ENCODE data around the gene PRKCB.

Gene PRKCB

DNA sequence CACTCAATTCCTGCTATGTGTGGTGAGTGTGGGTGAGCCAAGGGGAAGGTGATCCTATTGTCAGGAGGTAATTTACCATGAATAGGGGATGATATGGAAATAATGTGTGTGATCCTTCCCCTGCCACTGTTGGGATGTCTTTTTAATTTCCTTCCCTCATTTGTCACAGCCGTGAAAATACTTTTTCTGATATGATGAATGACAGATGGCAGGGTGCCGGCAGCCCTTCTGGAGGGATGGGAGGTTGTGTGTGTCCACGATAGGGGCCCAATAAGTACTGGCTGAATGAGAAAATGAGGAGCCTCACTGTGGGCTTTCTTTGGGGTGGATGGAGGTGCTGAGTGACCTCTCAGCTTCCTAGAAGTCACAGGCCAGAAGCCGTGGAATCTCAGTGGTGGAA, 109.5 kb downstream of the PRKCB start:
- no peak for DNase-seq

DNA sequence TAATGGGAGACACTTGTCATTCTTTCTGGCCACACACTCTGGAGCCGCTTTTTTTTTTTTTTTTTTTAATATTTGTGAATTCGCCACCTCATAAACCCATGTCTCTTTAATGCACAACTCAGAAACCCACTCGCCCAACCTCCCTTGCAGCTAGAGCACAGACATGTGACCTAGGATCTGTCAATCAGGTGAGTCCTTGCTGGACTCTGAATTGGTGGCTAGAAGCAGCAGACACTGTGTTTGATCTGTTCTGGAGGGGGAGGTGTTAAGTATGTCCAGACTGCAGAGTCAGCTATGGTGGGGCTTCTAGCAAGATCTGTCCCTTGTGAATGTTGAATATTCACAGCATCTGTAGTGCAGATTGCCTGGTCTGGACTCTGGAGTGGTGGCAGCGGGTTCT, 112.1 kb downstream of the PRKCB start:
- DNase-seq: no peak

DNA sequence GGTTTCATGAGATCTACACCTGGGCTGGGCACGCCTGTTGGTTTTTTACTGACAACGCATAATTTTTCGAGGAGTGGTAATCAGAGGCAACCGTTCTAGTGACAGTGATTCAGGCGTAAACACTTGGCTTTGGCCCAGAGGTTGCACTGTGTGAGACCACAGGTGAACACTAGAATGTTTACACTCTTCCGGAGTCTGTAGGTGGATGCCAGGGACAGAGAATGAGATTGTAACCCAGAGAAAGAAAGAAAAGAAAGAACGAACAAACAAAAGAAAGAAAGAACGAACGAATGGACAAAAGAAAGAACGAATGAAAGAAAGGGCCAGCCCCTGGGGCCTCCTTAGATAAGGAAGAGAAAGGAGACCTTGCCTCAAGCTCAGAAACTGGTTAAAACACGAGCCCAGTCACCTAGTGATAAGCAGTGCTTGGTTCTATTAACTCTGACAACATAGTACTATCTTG, 113.2 kb downstream of the PRKCB start:
- DNase-seq: no peak

DNA sequence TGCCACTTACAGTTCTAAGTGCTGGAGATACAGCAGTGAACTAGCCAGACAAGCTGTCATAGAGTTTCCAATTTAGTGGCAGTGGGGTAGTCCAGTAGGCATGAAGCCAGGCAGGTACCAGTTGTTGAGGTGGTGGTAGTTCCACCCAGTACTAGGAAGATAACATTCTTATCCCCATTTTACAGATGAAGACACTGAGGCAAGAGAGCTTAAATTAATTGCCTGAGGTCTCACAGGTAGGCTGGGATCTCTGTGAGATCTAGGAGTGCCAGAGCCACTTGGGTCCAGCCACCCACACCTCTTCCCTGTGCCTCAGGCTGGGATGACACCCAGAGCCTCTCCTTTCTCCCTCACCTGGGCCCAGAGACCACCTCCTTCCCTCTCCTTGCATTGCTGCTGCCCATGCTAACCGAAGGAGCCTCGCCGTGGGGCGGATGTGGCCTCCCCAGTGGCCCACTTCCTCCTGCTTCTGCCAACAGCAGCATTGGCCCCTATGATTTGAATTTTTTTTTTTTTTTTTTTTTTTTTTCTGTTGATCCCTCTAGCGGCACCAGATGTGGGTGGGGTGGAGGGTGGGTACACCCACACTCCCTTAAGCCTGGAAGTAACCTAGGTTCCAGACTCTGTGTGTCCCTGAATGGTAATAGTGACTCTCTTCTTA, 114.0 kb downstream of the PRKCB start:
- DNase-seq: no peak

DNA sequence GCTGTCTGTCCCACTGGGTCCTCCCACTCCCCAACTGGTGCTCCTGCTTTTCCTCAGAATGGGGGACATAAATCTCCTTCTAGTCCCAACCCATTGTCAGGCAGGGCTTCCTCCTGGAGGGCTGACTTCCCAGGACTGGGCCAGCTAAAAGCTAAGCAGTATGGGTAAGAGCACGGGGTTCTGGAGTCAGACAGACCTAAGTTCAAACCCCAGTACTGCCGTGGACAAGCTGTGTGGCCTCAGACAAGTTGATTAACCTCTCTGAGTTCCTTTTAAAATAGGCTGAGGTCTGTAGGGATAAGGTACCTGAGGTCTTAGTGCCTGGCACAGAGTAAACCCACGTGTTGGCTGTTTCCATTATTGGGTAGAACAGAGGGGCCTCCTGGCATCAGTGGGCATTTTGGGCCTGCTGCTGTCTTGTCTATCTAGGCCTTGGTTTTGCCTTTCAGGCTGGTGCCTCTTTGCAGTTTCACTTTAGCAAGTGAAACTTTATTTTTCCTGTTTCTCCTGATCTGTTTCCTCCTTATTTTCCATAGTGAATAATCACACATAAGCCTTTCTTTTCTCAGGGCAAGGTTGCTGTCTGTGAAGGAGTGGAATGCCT, 114.6 kb downstream of the PRKCB start:
- no peak for DNase-seq

DNA sequence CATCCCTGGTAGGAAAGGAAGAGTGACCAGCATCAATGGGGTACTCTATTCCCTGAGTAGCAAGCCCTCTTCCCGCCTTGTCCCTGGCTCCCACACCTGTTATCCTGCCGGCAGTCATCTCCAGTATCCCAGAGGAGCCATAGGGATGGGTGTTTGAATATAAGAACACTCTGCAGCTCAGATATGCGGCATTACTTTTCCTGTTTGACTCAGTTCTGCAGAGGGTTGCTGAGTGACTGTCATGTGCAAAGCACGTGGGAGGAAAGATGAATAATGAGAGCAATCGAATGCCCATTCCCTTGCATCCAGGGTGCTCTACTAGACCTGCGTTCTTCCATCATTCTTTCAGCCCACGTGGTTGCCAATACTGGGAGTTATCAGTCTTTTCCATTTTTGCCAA, 115.1 kb downstream of the PRKCB start:
- DNase-seq: no peak

DNA sequence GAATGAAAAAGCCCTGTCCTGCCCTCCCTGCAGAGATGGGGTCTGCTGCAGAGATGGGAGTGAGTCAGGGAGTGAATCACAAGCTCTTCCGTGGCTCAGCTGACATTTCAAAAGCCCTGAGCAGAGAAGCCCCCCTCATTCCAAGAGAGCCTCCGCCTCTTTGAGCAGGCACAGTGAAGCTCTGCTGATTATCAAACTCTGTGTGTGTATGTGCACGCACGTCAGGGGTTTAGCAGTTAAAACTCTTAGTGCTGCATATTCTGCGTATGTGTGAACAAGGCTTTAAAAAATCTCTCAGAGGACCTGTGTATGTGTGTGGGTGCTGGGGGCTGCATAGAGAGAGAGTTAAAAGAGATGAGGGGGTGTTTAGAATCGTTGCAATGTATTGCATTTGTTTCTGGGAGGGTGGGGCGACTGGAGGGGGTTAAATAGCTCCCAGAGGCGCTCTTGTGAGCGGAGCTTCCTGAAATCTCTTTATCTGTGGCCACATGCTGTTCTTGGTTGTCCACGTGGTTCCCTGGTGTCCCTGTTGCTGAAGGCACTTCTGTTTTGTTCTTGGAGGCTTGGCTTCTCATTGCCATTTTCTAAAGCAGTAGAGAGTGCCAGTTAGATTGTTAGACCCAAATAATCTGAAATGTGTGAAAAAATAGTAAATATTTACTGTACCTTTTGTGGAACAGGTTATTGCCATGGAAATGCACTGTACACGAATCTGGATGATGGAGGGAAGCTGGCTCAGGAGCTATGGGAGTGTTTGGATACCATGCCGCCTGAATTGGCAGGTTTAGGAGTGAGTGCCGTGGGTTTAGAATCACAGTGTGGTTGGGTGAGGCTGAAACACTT, 116.6 kb downstream of the PRKCB start:
- DNase-seq: no peak

DNA sequence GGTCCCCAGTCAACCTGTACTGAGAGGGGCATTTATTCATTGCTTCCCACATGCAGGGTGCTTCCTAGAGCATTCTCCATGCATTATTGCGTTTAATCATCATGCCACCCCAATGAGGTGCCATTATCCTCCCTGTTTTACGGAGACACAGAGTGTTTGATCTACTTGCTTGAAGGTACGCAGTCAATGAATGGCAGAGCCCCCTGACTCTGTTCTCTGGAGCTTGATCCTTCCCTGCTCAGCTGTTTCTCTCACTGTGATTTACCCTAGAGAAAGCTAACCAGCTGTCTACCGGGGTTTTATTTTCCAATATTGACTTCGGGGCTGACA, 117.2 kb downstream of the PRKCB start:
- DNase-seq: no peak

DNA sequence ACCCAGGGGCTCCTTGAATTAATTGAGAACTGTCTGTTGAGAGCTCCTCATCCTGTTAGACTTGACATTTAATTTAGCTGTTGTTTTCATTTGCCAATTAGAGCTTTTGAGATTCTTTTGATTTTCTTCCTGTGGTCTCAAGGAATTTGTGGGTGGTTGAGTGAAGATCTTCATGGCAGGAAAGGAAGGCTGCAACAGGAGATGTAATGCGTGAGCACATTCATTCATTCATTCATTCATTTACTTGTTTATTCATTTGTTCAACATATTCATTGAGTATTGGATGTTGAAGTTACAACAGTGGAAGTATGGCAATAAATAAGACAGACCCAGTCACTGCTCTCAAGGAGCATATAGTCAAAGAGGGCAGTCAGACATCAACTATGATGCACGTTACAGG, 117.7 kb downstream of the PRKCB start:
- no peak for DNase-seq

DNA sequence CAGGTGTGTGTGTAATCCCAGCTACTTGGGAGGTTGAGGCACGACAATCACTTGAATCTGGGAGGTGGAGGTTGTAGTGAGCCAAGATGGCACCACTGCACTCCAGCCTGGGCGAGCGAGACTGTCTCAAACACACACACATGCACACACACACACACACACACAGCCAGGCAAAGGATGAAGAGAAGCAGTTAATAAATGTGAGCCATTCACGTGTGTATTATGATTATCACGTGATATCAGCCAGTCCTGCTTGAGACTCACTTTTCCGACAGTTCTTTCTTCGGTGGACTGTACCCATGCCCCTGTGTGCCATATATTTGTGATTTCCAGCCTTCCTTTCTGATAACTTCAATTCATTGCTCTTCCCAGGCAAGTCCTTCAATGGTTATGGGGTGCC, 119.3 kb downstream of the PRKCB start:
- no peak for DNase-seq

DNA sequence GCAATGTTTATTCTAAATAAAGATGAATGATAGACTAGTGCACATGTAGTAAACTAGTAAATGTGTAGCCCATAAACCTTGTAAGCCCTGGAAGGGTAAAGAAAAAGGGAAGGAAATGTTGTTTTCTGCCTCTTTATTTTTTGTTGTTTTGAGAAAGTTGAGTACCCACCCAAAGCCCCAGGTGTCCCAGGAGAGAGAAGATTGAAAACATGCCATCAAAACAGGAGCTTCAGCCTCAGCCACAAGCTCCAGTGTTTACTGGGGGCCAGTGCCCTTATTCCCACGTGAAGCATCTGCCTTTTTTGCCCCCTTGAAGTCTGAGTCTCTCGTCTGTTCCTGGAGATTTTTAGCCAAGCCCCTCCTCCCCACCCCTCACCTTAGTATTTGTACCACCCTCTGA, 121.5 kb downstream of the PRKCB start:
- no peak for DNase-seq

DNA sequence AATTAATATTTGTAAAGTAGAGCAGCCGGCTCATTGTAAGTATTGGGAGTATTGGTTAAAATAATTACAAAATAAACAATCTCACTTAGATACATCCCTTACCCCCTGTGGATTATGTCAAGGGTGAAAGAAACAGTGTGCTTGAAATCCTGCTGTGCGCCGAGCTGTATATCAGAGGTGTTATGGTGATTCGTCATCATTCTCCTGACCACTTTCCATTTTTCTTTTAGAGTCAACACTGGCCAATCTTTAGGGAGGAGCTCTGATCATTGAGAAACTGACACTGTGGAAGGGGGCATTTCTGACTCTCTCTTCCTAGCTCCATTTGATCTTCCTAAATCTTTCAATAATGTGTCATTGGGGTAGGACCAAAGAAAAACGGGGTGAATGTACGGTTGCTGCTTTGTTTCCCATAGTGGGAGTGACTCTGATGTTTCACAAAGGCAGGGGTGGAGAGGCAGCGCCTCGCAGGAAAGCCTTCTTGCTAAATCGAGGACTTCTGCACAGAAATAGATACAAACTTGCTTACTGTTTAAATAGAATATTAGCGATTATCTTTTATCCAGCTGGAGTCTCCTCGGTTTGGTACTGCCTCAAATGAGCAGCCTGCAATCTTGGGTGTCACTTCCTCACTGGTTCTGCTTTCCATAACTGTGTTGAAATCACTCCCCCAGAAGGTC, 123.4 kb downstream of the PRKCB start:
- DNase-seq: no peak

DNA sequence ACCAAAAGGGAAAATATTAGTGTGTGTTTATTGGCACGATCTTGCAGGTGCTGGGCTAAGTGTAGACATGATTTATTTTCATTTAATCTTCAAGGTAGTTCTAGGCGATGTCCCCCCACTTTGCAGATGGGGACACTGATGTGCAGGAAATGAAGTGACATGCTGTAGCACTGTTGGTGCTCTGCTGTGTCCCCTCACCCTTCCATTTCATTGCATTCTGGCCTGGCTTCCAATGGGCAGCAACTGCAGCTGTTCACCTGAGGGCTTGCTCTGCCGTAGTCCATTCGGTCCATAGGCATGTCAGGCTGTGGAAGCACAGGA, 123.9 kb downstream of the PRKCB start:
- DNase-seq: no peak

DNA sequence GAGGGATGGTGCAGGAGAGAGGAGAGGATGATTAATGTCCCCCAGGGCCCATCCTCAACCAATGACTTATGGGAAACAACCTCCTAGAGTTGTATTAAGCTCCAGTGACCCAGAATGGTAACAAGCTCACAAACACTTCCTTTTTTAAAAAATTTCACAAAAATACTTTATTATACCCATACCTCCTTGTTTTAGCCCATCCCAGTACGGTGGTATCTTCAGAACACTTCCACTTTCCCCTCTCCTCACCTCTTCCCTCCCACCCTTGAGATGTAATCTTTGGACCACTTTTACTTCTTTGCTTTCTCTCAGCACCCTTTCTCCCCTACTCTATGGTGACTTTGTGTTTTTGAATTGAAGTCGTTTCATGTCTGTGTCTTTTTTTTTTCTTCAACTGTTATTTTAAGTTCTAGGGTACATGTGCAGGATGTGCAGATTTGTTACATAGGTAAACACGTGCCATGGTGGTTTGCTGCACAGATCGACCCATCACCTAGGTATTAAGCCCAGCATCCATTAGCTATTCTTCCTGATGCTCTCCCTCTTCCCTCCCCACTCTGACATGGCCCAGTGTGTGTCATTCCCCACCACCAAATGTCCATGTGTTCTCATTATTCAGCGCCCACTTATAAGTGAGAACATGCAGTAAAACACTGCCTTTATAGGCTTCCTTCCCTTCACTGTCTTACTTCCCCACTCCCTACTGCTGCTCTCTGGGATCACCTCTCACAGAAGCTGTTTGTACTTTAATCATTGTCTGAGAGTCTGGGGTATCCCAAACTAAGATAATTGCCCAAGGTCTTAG, 124.5 kb downstream of the PRKCB start:
- DNase-seq: no peak

DNA sequence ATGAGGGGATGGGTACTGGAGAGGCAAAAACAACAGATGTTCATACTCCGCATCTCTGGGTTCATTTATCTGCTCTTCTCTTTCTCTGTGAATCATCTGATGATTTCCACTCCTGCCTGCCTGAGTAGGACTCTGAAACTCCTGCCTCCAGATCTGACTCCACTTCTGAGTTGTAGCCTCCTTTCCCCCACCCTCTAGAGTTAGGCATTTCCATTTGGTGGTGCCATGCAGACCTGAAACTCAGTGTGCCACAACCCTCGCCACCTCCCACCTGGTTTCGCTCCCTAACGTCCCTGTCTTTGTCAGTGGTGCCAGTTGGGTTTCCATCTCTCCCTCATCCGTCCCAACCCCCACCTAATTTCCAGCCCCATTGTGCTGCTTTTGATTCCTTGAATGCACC, 126.2 kb downstream of the PRKCB start:
- DNase-seq: no peak

DNA sequence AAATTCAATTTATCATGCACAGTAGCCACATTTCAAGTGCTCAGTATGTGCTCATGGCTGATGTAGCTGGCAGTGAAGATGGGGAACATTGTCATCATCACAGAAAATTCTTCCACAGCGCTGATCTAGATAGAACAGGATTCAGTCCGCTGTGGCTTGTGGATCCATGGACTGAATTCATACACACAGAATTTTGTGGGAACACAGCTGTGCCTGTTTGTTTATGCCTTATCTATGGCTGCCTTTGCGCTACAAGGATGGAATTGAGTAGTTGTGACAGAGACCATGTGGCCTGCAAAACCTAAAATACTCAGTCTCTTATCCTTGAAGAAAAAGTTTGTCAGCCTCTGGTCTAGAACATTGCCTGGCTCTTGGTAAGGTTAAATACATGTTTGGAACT, 128.4 kb downstream of the PRKCB start:
- DNase-seq: no peak

DNA sequence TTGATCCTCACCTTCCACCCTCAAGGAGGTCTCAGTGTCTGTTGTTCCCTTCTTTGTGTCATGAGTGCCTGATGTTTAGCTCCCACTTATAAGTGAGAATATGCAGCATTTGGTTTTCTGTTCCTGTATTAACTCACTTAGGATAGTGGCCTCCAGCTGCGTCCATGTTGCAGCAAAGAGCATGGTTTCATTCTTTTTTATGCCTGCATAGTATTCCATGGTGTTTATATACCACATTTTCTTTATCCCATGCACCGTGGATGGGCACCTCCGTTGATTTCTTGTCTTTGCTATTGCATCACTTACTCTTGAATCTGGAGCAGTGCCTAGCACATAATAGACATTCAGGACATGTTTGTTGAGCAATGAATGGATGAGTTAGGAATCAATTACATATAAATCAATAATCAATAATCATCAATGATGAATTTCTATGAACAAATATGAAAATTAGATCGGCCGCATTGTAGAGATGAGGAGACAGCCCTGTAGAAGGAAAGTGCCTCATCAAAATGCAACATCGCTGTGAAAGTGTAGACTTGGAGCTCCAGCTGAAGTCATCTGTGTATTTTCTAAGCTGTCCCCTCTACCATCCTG, 129.5 kb downstream of the PRKCB start:
- no peak for DNase-seq

DNA sequence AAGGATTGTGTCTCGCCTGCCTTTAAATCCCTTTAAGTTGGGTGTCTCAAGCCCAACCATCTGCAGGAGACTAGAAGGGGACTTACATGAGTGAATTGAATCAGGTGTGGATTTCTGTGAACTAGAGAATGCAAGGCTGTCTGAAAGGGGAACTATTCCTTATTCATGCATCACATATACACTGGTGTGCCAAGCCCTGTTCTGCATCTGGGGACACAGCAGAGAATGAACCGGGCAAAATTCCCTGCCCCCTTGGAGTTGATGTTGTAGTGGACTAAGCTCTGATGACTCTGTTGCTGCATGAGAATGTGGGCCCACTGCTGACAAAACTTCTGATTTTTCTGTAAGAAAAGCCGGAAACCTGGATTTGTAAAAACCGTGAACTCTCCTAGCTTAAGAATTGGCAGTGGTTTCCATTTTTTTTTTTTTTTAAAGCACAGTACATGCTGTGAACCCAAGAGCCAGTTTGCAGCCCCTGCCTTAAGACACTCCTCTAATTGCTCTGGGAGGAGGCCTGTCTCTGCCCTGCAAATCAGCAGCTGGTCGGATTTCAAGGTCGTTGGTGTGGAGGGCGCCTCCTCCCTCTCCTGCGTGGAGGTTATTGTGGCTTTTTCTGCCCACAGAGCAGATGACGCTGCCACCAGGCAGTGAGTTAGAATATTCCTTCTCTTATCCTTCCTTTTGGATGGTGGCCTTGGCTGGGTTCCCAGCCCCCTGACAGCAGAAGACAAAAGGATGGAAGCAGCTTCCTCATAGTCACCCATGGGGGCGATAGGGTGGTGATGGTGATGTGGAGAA, 131.0 kb downstream of the PRKCB start:
- no peak for DNase-seq

DNA sequence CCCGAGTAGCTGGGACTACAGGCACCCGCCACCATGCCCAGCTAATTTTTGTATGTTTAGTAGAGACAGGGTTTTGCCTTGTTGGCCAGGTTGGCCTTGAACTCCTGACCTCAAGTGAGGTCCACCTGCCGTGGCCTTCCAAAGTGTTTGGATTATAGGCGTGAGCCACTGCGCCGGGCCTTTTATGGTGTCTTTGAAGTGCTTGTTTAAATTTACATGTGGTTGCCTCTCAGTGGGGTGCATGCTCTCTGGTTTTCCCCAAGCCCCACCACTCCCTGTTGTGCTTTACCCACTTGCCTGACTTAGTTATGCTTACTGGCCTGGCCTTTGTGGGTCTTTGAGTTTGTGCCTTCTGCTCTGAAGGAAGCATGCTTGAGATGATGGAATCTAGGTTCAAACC, 132.0 kb downstream of the PRKCB start:
- DNase-seq: no peak

DNA sequence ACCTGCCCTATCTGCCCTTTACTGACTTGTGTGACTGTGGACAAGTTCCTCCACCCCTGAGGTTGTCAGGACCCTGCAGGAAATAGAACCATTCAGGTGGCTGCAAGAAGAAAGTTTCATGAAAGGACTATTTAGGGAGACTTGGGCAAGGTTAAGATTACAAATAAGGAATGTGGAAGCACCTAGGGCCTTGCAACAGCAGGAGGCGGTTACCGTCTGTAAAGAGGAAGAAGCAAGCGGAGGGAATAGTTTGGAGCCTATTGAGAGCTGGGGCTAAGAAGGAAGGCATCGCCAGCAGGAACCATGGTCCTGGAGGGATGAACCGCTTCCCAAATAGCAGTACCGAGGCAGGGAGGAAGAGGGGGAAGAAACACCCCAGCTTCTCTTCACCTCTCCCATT, 132.4 kb downstream of the PRKCB start:
- no peak for DNase-seq

DNA sequence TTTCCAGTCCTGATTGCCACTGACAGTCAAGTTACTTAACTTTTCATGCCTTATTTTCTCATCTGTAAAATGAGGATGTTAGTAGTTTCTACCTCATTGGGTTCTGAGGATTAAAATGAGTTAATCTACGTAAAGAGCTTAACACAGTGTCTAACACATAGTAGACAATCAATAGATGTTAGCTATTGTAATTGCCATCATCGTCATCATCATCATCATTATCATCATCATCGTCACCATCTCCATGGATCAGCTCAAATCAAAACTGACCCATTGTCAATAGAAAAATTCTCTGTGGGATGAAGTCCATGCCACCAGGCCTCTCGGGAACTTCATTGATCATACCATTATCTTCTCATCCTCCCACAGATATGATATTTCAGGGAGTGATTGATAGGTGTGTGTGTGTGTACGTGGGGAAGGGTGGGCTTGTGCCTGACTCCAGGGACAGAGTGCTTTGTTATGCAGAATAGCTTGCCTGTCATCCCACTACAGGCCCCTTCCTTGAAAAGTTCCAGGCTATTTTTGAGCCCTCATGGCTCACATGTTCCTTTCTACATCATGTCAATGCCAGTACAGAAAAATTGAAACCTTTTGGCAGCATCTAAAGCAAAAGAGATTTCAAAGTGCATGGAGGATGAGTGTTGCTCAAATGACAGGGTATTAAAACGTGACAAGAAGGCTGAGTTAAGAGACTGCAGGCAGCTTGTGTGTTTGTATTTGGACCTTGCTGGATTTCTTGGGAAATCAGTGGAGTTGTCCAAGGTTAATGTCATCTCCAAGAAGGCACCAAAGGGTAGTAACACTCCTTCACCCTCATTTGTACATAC, 133.9 kb downstream of the PRKCB start:
- DNase-seq: no peak

Measured in SIG-M5 (cell line).